Immature natural killer cell (primary cell): ENCODE measurements around the gene GP1BB. TPM values are rescaled to one million over a fixed set of nuclear protein-coding genes. Genes with fewer than 3 reads are reported as not detected.

Experiments
- DNase-seq, 3 donors: peaks; one replicate each; pipeline ENCODE4 v3.0.0; 2022; ENCODE audit warnings: mixed read lengths in 1 of 3
- H3K27ac Mint-ChIP-seq, 6 donors: one replicate each; pipeline ENCODE4 v1.8.0; 2020; ENCODE audit warnings: mixed read lengths in 6 of 6, mild to moderate bottlenecking in 5 of 6, inconsistent platforms in 4 of 6, moderate library complexity in 3 of 6
- H3K27me3 Mint-ChIP-seq, 3 donors: one replicate each; pipeline ENCODE4 v1.8.0; 2020 to 2021; ENCODE audit warnings: low read depth in 3 of 3, mild to moderate bottlenecking in 3 of 3, mixed read lengths in 3 of 3, moderate library complexity in 3 of 3, inconsistent platforms in 1 of 3
- H3K36me3 Mint-ChIP-seq, 3 donors: one replicate each; pipeline ENCODE4 v1.8.0; 2020; ENCODE audit warnings: mixed read lengths in 3 of 3, inconsistent platforms in 2 of 3, mild to moderate bottlenecking in 2 of 3
- H3K4me1 Mint-ChIP-seq, 2 donors: one replicate each; pipeline ENCODE4 v1.8.0; 2020; ENCODE audit warnings: inconsistent platforms in 2 of 2, mild to moderate bottlenecking in 2 of 2, mixed read lengths in 2 of 2, moderate library complexity in 1 of 2
- H3K4me3 Mint-ChIP-seq, 5 donors: one replicate each; pipeline ENCODE4 v1.8.0; 2020; ENCODE audit warnings: mild to moderate bottlenecking in 5 of 5, mixed read lengths in 5 of 5, inconsistent platforms in 3 of 5, moderate library complexity in 3 of 5
- H3K9me3 Mint-ChIP-seq, 6 donors: one replicate each; pipeline ENCODE4 v1.8.0; 2020; ENCODE audit warnings: mild to moderate bottlenecking in 6 of 6, mixed read lengths in 6 of 6, inconsistent platforms in 4 of 6, moderate library complexity in 3 of 6
- polyA plus RNA-seq, 3 donors: library from polyadenylated mRNA; unstranded; fragments of 300-500 nt; fragmentation: Illumina TruSeq; gene quantifications; one replicate each; pipeline ENCODE4 v1.2.3, GENCODE V29; 2021

GP1BB gene
- polyA plus RNA-seq, 3 donors from 2014 or later = 0.53 to 10.1 (median 0.95) TPM

- no peak overlapping the region for H3K27ac Mint-ChIP-seq
- H3K27me3 Mint-ChIP-seq = peaks cover 24 to 27% (median 27%) of the 10 kb centered on the region in 3 donors
- no peak for DNase-seq
- peaks cover 0 to 7% (median 5%) of the 10 kb centered on the region in 3 donors for H3K36me3 Mint-ChIP-seq
- H3K9me3 Mint-ChIP-seq = peaks cover 0 to 2% (median 0%) of the 10 kb centered on the region in 6 donors
- H3K4me1 Mint-ChIP-seq = peaks cover 18 to 19% of the 10 kb centered on the region in 2 donors
- no peak overlapping the region for H3K4me3 Mint-ChIP-seq
Observed at GRCh38 chr22:19758896-19759426, 35.6 kb downstream of the GP1BB start.

GRCh38 chr22:19759427-19760057, 36.2 kb downstream of the GP1BB start:
- Mint-ChIP-seq H3K9me3 (peaks cover 0 to 2% (median 0%) of the 10 kb centered on the region in 6 donors), H3K36me3 (peaks cover 0 to 7% (median 5%) of the 10 kb centered on the region in 3 donors), H3K27ac (peak overlapping the region in 1 of 6 donors; percentile 30), H3K4me1 (peaks cover 19% of the 10 kb centered on the region in 2 donors), H3K27me3 (peaks cover 26 to 27% (median 26%) of the 10 kb centered on the region in 3 donors), H3K4me3 (peak overlapping the region; percentile 79 to 89 (median 82))
- no peak for DNase-seq

GRCh38 chr22:19760058-19760950, 37.0 kb downstream of the GP1BB start, which contains the start of gene TBX1:
Gene TBX1 (plus strand): TSS chr22:19760778. CDS start chr22:19760844, 66 bp downstream.
- Mint-ChIP-seq H3K27ac (peak within 1 kb of the TSS in 2 of 6 donors; percentile 30 to 58), H3K4me3 (peak within 1 kb of the TSS; percentile 79 to 89 (median 82)), H3K4me1 (peaks cover 22 to 23% of the 10 kb centered on the region in 2 donors)

GRCh38 chr22:19760951-19761724, 37.8 kb downstream of the GP1BB start:
- peaks cover 0 to 7% (median 5%) of the 10 kb centered on the region in 3 donors for H3K36me3 Mint-ChIP-seq
- no peak overlapping the region for H3K27ac Mint-ChIP-seq
- peaks cover 0 to 2% (median 0%) of the 10 kb centered on the region in 6 donors for H3K9me3 Mint-ChIP-seq
- peaks cover 23 to 24% of the 10 kb centered on the region in 2 donors for H3K4me1 Mint-ChIP-seq
- peaks cover 23 to 24% (median 24%) of the 10 kb centered on the region in 3 donors for H3K27me3 Mint-ChIP-seq
- DNase-seq = no peak
- peak overlapping the region; percentile 45 to 70 (median 65) for H3K4me3 Mint-ChIP-seq

More at GRCh38 chr22:19760058-19760950, 37.0 kb downstream of the GP1BB start, which contains the start of gene TBX1:
- no peak for DNase-seq
- peaks cover 0 to 7% (median 5%) of the 10 kb centered on the region in 3 donors for H3K36me3 Mint-ChIP-seq
- peaks cover 27 to 30% (median 29%) of the 10 kb centered on the region in 3 donors for H3K27me3 Mint-ChIP-seq
- H3K9me3 Mint-ChIP-seq = peaks cover 0 to 2% (median 0%) of the 10 kb centered on the region in 6 donors

- H3K27ac Mint-ChIP-seq = no peak overlapping the region
- peaks cover 0 to 7% (median 5%) of the 10 kb centered on the region in 3 donors for H3K36me3 Mint-ChIP-seq
- H3K27me3 Mint-ChIP-seq = peaks cover 21 to 24% (median 23%) of the 10 kb centered on the region in 3 donors
- H3K4me3 Mint-ChIP-seq = peak overlapping the region; percentile 45 to 70 (median 65)
- no peak for DNase-seq
- H3K4me1 Mint-ChIP-seq = peaks cover 22 to 23% of the 10 kb centered on the region in 2 donors
- H3K9me3 Mint-ChIP-seq = peaks cover 0 to 2% (median 0%) of the 10 kb centered on the region in 6 donors
Observed at GRCh38 chr22:19761725-19762567, 38.6 kb downstream of the GP1BB start.

GRCh38 chr22:19762568-19763457, 39.5 kb downstream of the GP1BB start:
- H3K27me3 Mint-ChIP-seq = peaks cover 18 to 25% (median 21%) of the 10 kb centered on the region in 3 donors
- H3K4me1 Mint-ChIP-seq = peaks cover 16 to 22% of the 10 kb centered on the region in 2 donors
- H3K9me3 Mint-ChIP-seq = peaks cover 0 to 2% (median 0%) of the 10 kb centered on the region in 6 donors
- no peak overlapping the region for H3K27ac Mint-ChIP-seq
- DNase-seq = no peak
- peak overlapping the region in 1 of 5 donors; percentile 25 for H3K4me3 Mint-ChIP-seq
- peaks cover 0 to 7% (median 5%) of the 10 kb centered on the region in 3 donors for H3K36me3 Mint-ChIP-seq

- Mint-ChIP-seq H3K27ac (no peak overlapping the region), H3K36me3 (peaks cover 0 to 7% (median 5%) of the 10 kb centered on the region in 3 donors), H3K9me3 (peaks cover 0 to 2% (median 0%) of the 10 kb centered on the region in 6 donors), H3K27me3 (peaks cover 15 to 27% (median 23%) of the 10 kb centered on the region in 3 donors), H3K4me3 (peak overlapping the region in 1 of 5 donors; percentile 8), H3K4me1 (peaks cover 15 to 22% of the 10 kb centered on the region in 2 donors)
- DNase-seq = no peak
Observed at GRCh38 chr22:19763458-19764298, 40.3 kb downstream of the GP1BB start.

GRCh38 chr22:19764299-19764593, 40.9 kb downstream of the GP1BB start:
- H3K4me1 Mint-ChIP-seq = peaks cover 15 to 24% of the 10 kb centered on the region in 2 donors
- peak overlapping the region in 2 of 5 donors; percentile 8 to 61 for H3K4me3 Mint-ChIP-seq
- DNase-seq = no peak
- peaks cover 0 to 2% (median 0%) of the 10 kb centered on the region in 6 donors for H3K9me3 Mint-ChIP-seq
- H3K36me3 Mint-ChIP-seq = peaks cover 0 to 7% (median 5%) of the 10 kb centered on the region in 3 donors
- H3K27me3 Mint-ChIP-seq = peaks cover 15 to 29% (median 23%) of the 10 kb centered on the region in 3 donors
- no peak overlapping the region for H3K27ac Mint-ChIP-seq

- peak overlapping the region in 1 of 6 donors; percentile 7 for H3K27ac Mint-ChIP-seq
- H3K27me3 Mint-ChIP-seq = peaks cover 11 to 29% (median 18%) of the 10 kb centered on the region in 3 donors
Observed at GRCh38 chr22:19764636-19765476, 41.5 kb downstream of the GP1BB start.

More at GRCh38 chr22:19764636-19765476, 41.5 kb downstream of the GP1BB start:
- H3K4me3 Mint-ChIP-seq = peak overlapping the region; percentile 61 to 84 (median 69)
- H3K36me3 Mint-ChIP-seq = peaks cover 0 to 6% (median 5%) of the 10 kb centered on the region in 3 donors
- H3K4me1 Mint-ChIP-seq = peaks cover 12 to 22% of the 10 kb centered on the region in 2 donors
- no peak for DNase-seq
- peaks cover 0 to 2% (median 0%) of the 10 kb centered on the region in 6 donors for H3K9me3 Mint-ChIP-seq
